Calu3 (cell line): ENCODE measurements around the gene ARGLU1. TPM values are rescaled to one million over a fixed set of nuclear protein-coding genes. Genes with fewer than 3 reads are reported as not detected.

Experiments
- BruUV-seq: library from RNA; stranded (reverse); fragments of 400-500 nt; replicated peaks from 2 replicates; lab custom pipeline; 2021; lab: Mats Ljungman, UMichigan
- CTCF ChIA-PET: fragments of 300-600 bp; sonication (Branson Sonifier 250); formaldehyde crosslinking; loops from one replicate; lab custom pipeline; 2022; ENCODE audit warnings: antibody characterized with exemption; lab: Charles Lee
- DNase-seq: peaks from one replicate; pipeline ENCODE4 v3.0.0; 2022
- H3K27ac Mint-ChIP-seq: one replicate; pipeline ENCODE4 v1.8.0; 2022; ENCODE audit warnings: mixed read lengths; ENCODE audit not compliant: unreplicated experiment
- H3K27me3 Mint-ChIP-seq: one replicate; pipeline ENCODE4 v1.8.0; 2022; ENCODE audit warnings: mixed read lengths; ENCODE audit not compliant: unreplicated experiment
- H3K36me3 Mint-ChIP-seq: one replicate; pipeline ENCODE4 v1.8.0; 2022; ENCODE audit warnings: mild to moderate bottlenecking, moderate library complexity, mixed read lengths; ENCODE audit not compliant: insufficient read depth, unreplicated experiment
- H3K4me1 Mint-ChIP-seq: one replicate; pipeline ENCODE4 v1.8.0; 2022; ENCODE audit warnings: mild to moderate bottlenecking, low read depth, mixed read lengths; ENCODE audit not compliant: unreplicated experiment
- H3K4me3 Mint-ChIP-seq: one replicate; pipeline ENCODE4 v1.8.0; 2022; ENCODE audit warnings: mild to moderate bottlenecking, low read depth, moderate library complexity, mixed read lengths; ENCODE audit not compliant: unreplicated experiment
- H3K9me3 Mint-ChIP-seq: one replicate; pipeline ENCODE4 v1.8.0; 2022; ENCODE audit warnings: low read depth, mixed read lengths; ENCODE audit not compliant: unreplicated experiment
- CTCF ChIP-seq: fragments of 200-600 bp; IDR thresholded peaks from one replicate; pipeline ENCODE4 v1.8.0; 2022; ENCODE audit warnings: antibody characterized with exemption; ENCODE audit not compliant: unreplicated experiment
- intact Hi-C: fragments of 100-400 bp; cut with micrococcal nuclease; formaldehyde crosslinking; loops from one replicate; pipeline ENCODE4 v1.10.0; 2022; ENCODE audit not compliant: unreplicated experiment
- total RNA-seq: library from RNA; stranded (reverse); gene quantifications from 2 replicates; pipeline ENCODE4 v1.2.3, GENCODE V29; 2022

Gene ARGLU1
- total RNA-seq, 1 experiment from 2014 or later: 28.8 TPM

GRCh38 chr13:106500445-106500844, 67.5 kb downstream of the ARGLU1 start:
- Mint-ChIP-seq H3K27me3 (no peaks in the 10 kb centered on the region), H3K4me3 (no peak overlapping the region), H3K36me3 (peaks cover 9% of the 10 kb centered on the region), H3K4me1 (no peaks in the 10 kb centered on the region), H3K27ac (no peak overlapping the region), H3K9me3 (no peaks in the 10 kb centered on the region)
- no TSS peak for BruUV-seq
- CTCF ChIA-PET: no interaction called here
- intact Hi-C loops: no loop called here
- no peak for DNase-seq
- no peak for TF ChIP-seq CTCF

- Mint-ChIP-seq H3K36me3 (peaks cover 9% of the 10 kb centered on the region), H3K9me3 (no peaks in the 10 kb centered on the region), H3K4me3 (no peak overlapping the region), H3K27me3 (no peaks in the 10 kb centered on the region), H3K27ac (no peak overlapping the region), H3K4me1 (no peaks in the 10 kb centered on the region)
- TF ChIP-seq CTCF: no peak
- no TSS peak for BruUV-seq
- CTCF ChIA-PET: no interaction called here
- DNase-seq: no peak
- intact Hi-C loops: no loop called here
Observed at GRCh38 chr13:106499896-106500295, 68.0 kb downstream of the ARGLU1 start.

- intact Hi-C loops: no loop called here
- Mint-ChIP-seq H3K36me3 (peaks cover 9% of the 10 kb centered on the region), H3K27ac (no peak overlapping the region), H3K4me1 (no peaks in the 10 kb centered on the region), H3K9me3 (no peaks in the 10 kb centered on the region), H3K4me3 (no peak overlapping the region), H3K27me3 (no peaks in the 10 kb centered on the region)
- no peak for DNase-seq
- TF ChIP-seq CTCF: no peak
- CTCF ChIA-PET: no interaction called here
- BruUV-seq: no TSS peak
Observed at GRCh38 chr13:106499113-106499512, 68.8 kb downstream of the ARGLU1 start.

- no peaks in the 10 kb centered on the region for H3K4me1 Mint-ChIP-seq
- intact Hi-C loops: no loop called here
- H3K4me3 Mint-ChIP-seq: no peak overlapping the region
- no TSS peak for BruUV-seq
- peaks cover 9% of the 10 kb centered on the region for H3K36me3 Mint-ChIP-seq
- no peak for DNase-seq
- no peaks in the 10 kb centered on the region for H3K9me3 Mint-ChIP-seq
- no peak for TF ChIP-seq CTCF
- no peaks in the 10 kb centered on the region for H3K27me3 Mint-ChIP-seq
- CTCF ChIA-PET: no interaction called here
- H3K27ac Mint-ChIP-seq: no peak overlapping the region
Observed at GRCh38 chr13:106498571-106498970, 69.4 kb downstream of the ARGLU1 start.
